ENCODE data around the gene TEF.
"Not testable (repeated sequence)": the region's sequence is repeated elsewhere in the genome, so short reads cannot be mapped to it uniquely, and the experiment has no call there.

Gene TEF

DNA sequence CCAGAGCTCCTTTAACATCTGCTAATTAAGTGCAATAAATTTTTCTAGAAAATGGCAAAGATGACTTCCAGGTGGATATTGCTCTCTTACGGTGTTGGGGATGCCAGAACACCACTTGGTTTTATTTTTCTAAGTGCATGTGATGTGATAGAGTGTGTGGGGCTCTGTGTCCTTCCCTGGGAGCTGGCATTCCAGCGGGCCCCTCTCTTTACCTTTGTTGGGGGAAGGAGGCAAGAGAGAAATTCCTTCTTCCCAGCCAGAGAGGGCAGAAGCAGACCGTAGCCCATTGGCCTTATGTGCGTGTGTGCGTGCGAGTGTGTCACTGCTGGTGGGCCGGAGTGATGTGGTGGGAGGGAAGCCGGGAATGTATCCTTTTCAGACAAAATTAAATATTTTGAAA, 17.2 kb downstream of the TEF start:
- no peak for DNase-seq
- no peaks in the 10 kb centered on the region for H3K27me3 ChIP-seq (replicated peaks; ENCODE audit: control insufficient read depth, insufficient read depth, low read length, poor library complexity, severe bottlenecking)
- H3K4me1 ChIP-seq (ENCODE audit: control insufficient read depth, insufficient read depth, low read length, poor library complexity, severe bottlenecking) = no peaks in the 10 kb centered on the region
- no peak overlapping the region for H3K4me3 ChIP-seq (ENCODE audit: insufficient read depth, low read depth, low read length, poor library complexity, severe bottlenecking)
- no peaks in the 10 kb centered on the region for H3K9me3 ChIP-seq (ENCODE audit: control insufficient read depth, low read length)
- H3K27ac ChIP-seq (ENCODE audit: insufficient read depth, low read length, poor library complexity, severe bottlenecking) = no peak overlapping the region
- H3K36me3 ChIP-seq (ENCODE audit: control insufficient read depth, insufficient read depth, low read length) = peaks cover 35% of the 10 kb centered on the region

- H3K9me3 ChIP-seq (ENCODE audit: control insufficient read depth, low read length) = no peaks in the 10 kb centered on the region
- H3K27me3 ChIP-seq (replicated peaks; ENCODE audit: control insufficient read depth, insufficient read depth, low read length, poor library complexity, severe bottlenecking) = no peaks in the 10 kb centered on the region
- H3K4me1 ChIP-seq (ENCODE audit: control insufficient read depth, insufficient read depth, low read length, poor library complexity, severe bottlenecking) = no peaks in the 10 kb centered on the region
- H3K4me3 ChIP-seq (ENCODE audit: insufficient read depth, low read depth, low read length, poor library complexity, severe bottlenecking) = no peak overlapping the region
- no peak for DNase-seq
- H3K36me3 ChIP-seq (ENCODE audit: control insufficient read depth, insufficient read depth, low read length) = peaks cover 6% of the 10 kb centered on the region
- no peak overlapping the region for H3K27ac ChIP-seq (ENCODE audit: insufficient read depth, low read length, poor library complexity, severe bottlenecking)
Observed at GRCh38 chr22:41401781-41402648, 20.3 kb downstream of the TEF start.

- not testable (repeated sequence) for H3K4me3 ChIP-seq (ENCODE audit: insufficient read depth, low read depth, low read length, poor library complexity, severe bottlenecking); H3K4me1 ChIP-seq (ENCODE audit: control insufficient read depth, insufficient read depth, low read length, poor library complexity, severe bottlenecking); H3K27ac ChIP-seq (ENCODE audit: insufficient read depth, low read length, poor library complexity, severe bottlenecking); H3K9me3 ChIP-seq (ENCODE audit: control insufficient read depth, low read length); H3K27me3 ChIP-seq (replicated peaks; ENCODE audit: control insufficient read depth, insufficient read depth, low read length, poor library complexity, severe bottlenecking); DNase-seq; H3K36me3 ChIP-seq (ENCODE audit: control insufficient read depth, insufficient read depth, low read length)
Observed at GRCh38 chr22:41402851-41403250, 21.1 kb downstream of the TEF start.

- Histone ChIP-seq H3K9me3 (ENCODE audit: control insufficient read depth, low read length) (no peaks in the 10 kb centered on the region), H3K4me3 (ENCODE audit: insufficient read depth, low read depth, low read length, poor library complexity, severe bottlenecking) (no peak overlapping the region), H3K36me3 (ENCODE audit: control insufficient read depth, insufficient read depth, low read length) (no peaks in the 10 kb centered on the region), H3K4me1 (ENCODE audit: control insufficient read depth, insufficient read depth, low read length, poor library complexity, severe bottlenecking) (no peaks in the 10 kb centered on the region), H3K27me3 (replicated peaks; ENCODE audit: control insufficient read depth, insufficient read depth, low read length, poor library complexity, severe bottlenecking) (no peaks in the 10 kb centered on the region), H3K27ac (ENCODE audit: insufficient read depth, low read length, poor library complexity, severe bottlenecking) (no peak overlapping the region)
- DNase-seq = peak; percentile 57 to 77 (median 70)
Observed at GRCh38 chr22:41403532-41404318, 22.0 kb downstream of the TEF start.

- DNase-seq = no peak
- H3K27ac ChIP-seq (ENCODE audit: insufficient read depth, low read length, poor library complexity, severe bottlenecking) = no peak overlapping the region
- no peaks in the 10 kb centered on the region for H3K9me3 ChIP-seq (ENCODE audit: control insufficient read depth, low read length)
- no peaks in the 10 kb centered on the region for H3K4me1 ChIP-seq (ENCODE audit: control insufficient read depth, insufficient read depth, low read length, poor library complexity, severe bottlenecking)
- no peak overlapping the region for H3K4me3 ChIP-seq (ENCODE audit: insufficient read depth, low read depth, low read length, poor library complexity, severe bottlenecking)
- no peaks in the 10 kb centered on the region for H3K27me3 ChIP-seq (replicated peaks; ENCODE audit: control insufficient read depth, insufficient read depth, low read length, poor library complexity, severe bottlenecking)
- H3K36me3 ChIP-seq (ENCODE audit: control insufficient read depth, insufficient read depth, low read length) = no peaks in the 10 kb centered on the region
Observed at GRCh38 chr22:41405588-41405987, 23.8 kb downstream of the TEF start.

GRCh38 chr22:41406410-41406809, 24.7 kb downstream of the TEF start:
- H3K27ac ChIP-seq (ENCODE audit: insufficient read depth, low read length, poor library complexity, severe bottlenecking) = no peak overlapping the region
- H3K36me3 ChIP-seq (ENCODE audit: control insufficient read depth, insufficient read depth, low read length) = no peaks in the 10 kb centered on the region
- DNase-seq = no peak
- H3K9me3 ChIP-seq (ENCODE audit: control insufficient read depth, low read length) = no peaks in the 10 kb centered on the region
- no peaks in the 10 kb centered on the region for H3K27me3 ChIP-seq (replicated peaks; ENCODE audit: control insufficient read depth, insufficient read depth, low read length, poor library complexity, severe bottlenecking)
- H3K4me3 ChIP-seq (ENCODE audit: insufficient read depth, low read depth, low read length, poor library complexity, severe bottlenecking) = no peak overlapping the region
- no peaks in the 10 kb centered on the region for H3K4me1 ChIP-seq (ENCODE audit: control insufficient read depth, insufficient read depth, low read length, poor library complexity, severe bottlenecking)

- Histone ChIP-seq H3K36me3 (ENCODE audit: control insufficient read depth, insufficient read depth, low read length) (no peaks in the 10 kb centered on the region), H3K4me3 (ENCODE audit: insufficient read depth, low read depth, low read length, poor library complexity, severe bottlenecking) (no peak overlapping the region), H3K27me3 (replicated peaks; ENCODE audit: control insufficient read depth, insufficient read depth, low read length, poor library complexity, severe bottlenecking) (no peaks in the 10 kb centered on the region), H3K9me3 (ENCODE audit: control insufficient read depth, low read length) (no peaks in the 10 kb centered on the region), H3K4me1 (ENCODE audit: control insufficient read depth, insufficient read depth, low read length, poor library complexity, severe bottlenecking) (peaks cover 9% of the 10 kb centered on the region), H3K27ac (ENCODE audit: insufficient read depth, low read length, poor library complexity, severe bottlenecking) (no peak overlapping the region)
- DNase-seq = no peak
Observed at GRCh38 chr22:41407433-41407832, 25.7 kb downstream of the TEF start.

DNA sequence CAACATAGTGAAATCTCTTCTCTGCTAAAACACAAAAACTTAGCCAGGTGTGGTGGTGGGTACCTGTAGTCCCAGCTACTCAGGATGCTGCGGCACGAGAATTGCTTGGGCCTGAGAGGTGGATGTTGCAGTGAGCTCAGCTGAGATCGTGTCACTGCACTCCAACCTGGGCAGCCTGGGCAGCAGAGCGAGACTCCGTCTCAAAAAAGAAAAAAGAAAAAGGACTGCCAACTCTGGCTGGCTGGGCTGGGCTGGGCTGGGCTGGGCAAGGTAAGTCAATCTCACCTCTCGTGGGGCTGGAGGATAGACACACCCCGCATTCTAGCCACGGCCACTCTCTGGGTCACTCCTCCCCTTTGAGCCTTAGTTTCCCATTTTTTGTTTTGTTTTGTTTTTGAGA, 26.9 kb downstream of the TEF start:
- Histone ChIP-seq H3K36me3 (ENCODE audit: control insufficient read depth, insufficient read depth, low read length) (no peaks in the 10 kb centered on the region), H3K9me3 (ENCODE audit: control insufficient read depth, low read length) (no peaks in the 10 kb centered on the region), H3K27ac (ENCODE audit: insufficient read depth, low read length, poor library complexity, severe bottlenecking) (no peak overlapping the region), H3K4me1 (ENCODE audit: control insufficient read depth, insufficient read depth, low read length, poor library complexity, severe bottlenecking) (peaks cover 14% of the 10 kb centered on the region), H3K4me3 (ENCODE audit: insufficient read depth, low read depth, low read length, poor library complexity, severe bottlenecking) (no peak overlapping the region), H3K27me3 (replicated peaks; ENCODE audit: control insufficient read depth, insufficient read depth, low read length, poor library complexity, severe bottlenecking) (no peaks in the 10 kb centered on the region)
- DNase-seq = no peak

DNA sequence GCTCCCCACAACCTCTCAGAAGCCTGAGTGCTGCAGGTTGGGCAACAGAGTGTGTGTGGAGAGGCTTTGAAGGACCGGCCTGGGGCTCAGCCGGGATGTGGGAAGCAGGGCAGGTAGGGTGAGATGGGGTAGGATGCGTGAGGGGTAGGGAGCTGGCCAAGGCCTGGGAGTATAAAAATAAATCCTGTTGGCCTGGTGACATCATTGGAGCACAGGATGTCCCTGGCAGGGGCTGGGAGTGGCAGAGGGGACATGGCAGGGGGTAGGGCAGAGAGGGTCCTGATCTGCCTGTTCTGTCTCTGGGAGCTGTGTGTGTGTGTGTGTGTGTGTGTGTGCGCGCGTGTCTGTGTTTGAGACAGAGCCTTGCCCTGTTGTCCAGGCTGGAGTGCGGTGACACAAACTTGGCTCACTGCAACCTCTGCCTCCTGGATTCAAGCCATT, 28.6 kb downstream of the TEF start:
- Histone ChIP-seq H3K4me1 (ENCODE audit: control insufficient read depth, insufficient read depth, low read length, poor library complexity, severe bottlenecking) (peaks cover 27% of the 10 kb centered on the region), H3K4me3 (ENCODE audit: insufficient read depth, low read depth, low read length, poor library complexity, severe bottlenecking) (no peak overlapping the region), H3K36me3 (ENCODE audit: control insufficient read depth, insufficient read depth, low read length) (no peaks in the 10 kb centered on the region), H3K27ac (ENCODE audit: insufficient read depth, low read length, poor library complexity, severe bottlenecking) (no peak overlapping the region), H3K27me3 (replicated peaks; ENCODE audit: control insufficient read depth, insufficient read depth, low read length, poor library complexity, severe bottlenecking) (no peaks in the 10 kb centered on the region), H3K9me3 (ENCODE audit: control insufficient read depth, low read length) (no peaks in the 10 kb centered on the region)
- DNase-seq = no peak

All from effector memory CD4-positive, alpha-beta T cell (primary cell).